ENCODE results near the gene SKIDA1. TPM values are rescaled to one million over a fixed set of nuclear protein-coding genes. Genes with fewer than 3 reads are reported as not detected.

SKIDA1 gene
- total and polyA plus RNA-seq, 11 donors = 0.61 to 5.4 (median 3.1) TPM

DNA sequence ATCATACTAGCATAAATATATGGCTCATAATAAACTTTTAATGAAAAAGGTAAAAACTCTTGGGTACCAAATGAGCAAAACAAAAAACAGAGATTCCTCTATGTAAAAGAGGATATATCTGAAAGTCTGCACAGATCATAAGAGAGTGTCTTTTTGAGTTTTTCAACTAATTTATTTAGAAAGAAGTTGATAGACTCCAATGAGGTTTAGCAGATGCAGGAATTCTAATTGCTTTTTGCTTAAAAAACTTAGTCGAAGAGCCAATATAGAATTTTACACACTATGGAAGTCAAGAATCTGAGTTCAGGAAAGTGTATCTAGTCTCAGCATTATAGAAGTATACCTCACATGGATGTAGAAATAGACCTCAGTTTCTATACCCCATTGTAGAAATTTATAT lies 5.2 kb upstream of the SKIDA1 start:
- H3K4me3 ChIP-seq = peak overlapping the region in 1 of 12 donors; percentile 17
- 0 to 98% (median 68%) methylated on average over 1 of the region's 1 CpG for WGBS, 4 donors
- peak overlapping the region in 10 of 12 donors; percentile 91 to 99 (median 98) for H3K27ac ChIP-seq

GRCh38 chr10:21530168-21530567 lies 4.7 kb upstream of the SKIDA1 start:
- Histone ChIP-seq H3K9me3 (no peaks in the 10 kb centered on the region), H3K36me3 (no peaks in the 10 kb centered on the region), H3K4me1 (peaks cover 0 to 28% (median 13%) of the 10 kb centered on the region in 12 donors), H3K27me3 (no peaks in the 10 kb centered on the region), H3K27ac (peak overlapping the region in 8 of 12 donors; percentile 91 to 99 (median 98)), H3K4me3 (no peak overlapping the region)
- intact Hi-C loops (cut with DNase I) = loop anchor here in 5 of 10 donors (5.0 to 10.0 kb wide), 6 partner anchors 33 to 792 kb away; partner anchors contain the start of genes BMI1 (in 1 of the 5) and DNAJC1 (in 1 of the 5)
- TF ChIP-seq, protein P1, sequence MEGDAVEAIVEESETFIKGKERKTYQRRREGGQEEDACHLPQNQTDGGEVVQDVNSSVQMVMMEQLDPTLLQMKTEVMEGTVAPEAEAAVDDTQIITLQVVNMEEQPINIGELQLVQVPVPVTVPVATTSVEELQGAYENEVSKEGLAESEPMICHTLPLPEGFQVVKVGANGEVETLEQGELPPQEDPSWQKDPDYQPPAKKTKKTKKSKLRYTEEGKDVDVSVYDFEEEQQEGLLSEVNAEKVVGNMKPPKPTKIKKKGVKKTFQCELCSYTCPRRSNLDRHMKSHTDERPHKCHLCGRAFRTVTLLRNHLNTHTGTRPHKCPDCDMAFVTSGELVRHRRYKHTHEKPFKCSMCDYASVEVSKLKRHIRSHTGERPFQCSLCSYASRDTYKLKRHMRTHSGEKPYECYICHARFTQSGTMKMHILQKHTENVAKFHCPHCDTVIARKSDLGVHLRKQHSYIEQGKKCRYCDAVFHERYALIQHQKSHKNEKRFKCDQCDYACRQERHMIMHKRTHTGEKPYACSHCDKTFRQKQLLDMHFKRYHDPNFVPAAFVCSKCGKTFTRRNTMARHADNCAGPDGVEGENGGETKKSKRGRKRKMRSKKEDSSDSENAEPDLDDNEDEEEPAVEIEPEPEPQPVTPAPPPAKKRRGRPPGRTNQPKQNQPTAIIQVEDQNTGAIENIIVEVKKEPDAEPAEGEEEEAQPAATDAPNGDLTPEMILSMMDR (IDR thresholded peaks at IDR 0.05) = no peak
- no peak for TF ChIP-seq POLR2A (IDR thresholded peaks at IDR 0.05)
- no peak for DNase-seq
- ATAC-seq = no peak
- 95 to 100% (median 97%) methylated on average over 1 of the region's 1 CpG for WGBS, 4 donors

More for the DNA sequence above, 5.2 kb upstream of the SKIDA1 start:
- Histone ChIP-seq H3K27me3 (no peaks in the 10 kb centered on the region), H3K4me1 (peaks cover 0 to 33% (median 16%) of the 10 kb centered on the region in 12 donors), H3K36me3 (no peaks in the 10 kb centered on the region), H3K9me3 (no peaks in the 10 kb centered on the region)
- intact Hi-C loops (cut with DNase I) = loop anchor here in 5 of 10 donors (5.0 to 10.0 kb wide), 6 partner anchors 33 to 792 kb away; partner anchors contain the start of genes BMI1 (in 1 of the 5) and DNAJC1 (in 1 of the 5)
- TF ChIP-seq, protein P1 (IDR thresholded peaks at IDR 0.05) = no peak
- TF ChIP-seq POLR2A (IDR thresholded peaks at IDR 0.05) = no peak
- no peak for ATAC-seq
- no peak for DNase-seq

DNA sequence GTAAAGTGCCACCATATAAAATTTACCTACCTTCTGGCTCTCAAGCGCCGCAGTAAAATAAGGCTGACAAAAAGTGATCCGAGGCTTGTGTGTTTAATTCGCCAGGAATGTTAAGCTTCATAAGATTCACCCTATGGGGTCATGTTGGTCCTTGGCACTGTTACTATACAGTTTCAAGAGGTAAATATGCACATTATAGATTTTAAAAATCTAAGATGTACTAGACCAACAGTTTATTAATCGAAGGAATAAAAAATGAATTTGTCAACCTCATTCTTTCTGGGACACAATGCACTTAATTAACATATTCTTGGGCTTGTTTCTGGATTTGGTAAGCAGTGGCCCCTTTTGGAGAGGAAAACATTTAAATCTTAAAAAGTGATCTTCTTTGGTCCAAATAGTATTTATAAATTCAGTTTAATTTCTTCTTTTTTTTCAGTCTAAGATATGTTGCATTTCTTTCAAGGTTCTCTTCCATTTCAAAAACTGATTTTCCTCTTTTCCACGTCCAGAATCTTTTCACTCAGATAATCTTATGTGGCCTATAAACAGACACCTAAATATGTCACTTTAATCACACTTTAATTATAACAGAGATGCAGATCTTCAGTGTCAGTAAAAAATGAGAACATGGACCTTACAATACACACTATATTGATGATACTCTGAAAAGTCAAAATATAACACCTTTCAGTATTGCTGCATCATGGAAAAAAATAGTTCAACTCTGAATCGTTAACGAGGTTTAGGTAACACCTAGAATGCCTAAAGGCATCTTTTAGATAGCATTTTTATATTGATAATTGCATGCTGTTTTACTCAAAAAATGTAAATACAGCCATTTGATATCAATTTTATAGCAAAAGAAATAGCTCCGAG lies 3.8 kb upstream of the SKIDA1 start:
- no peak for DNase-seq
- Histone ChIP-seq H3K27ac (peak overlapping the region in 11 of 12 donors; percentile 95 to 99 (median 99)), H3K4me3 (peak overlapping the region in 7 of 12 donors; percentile 63 to 80 (median 71)), H3K36me3 (no peaks in the 10 kb centered on the region), H3K4me1 (peaks cover 0 to 28% (median 13%) of the 10 kb centered on the region in 12 donors), H3K9me3 (no peaks in the 10 kb centered on the region), H3K27me3 (no peaks in the 10 kb centered on the region)
- no peak for TF ChIP-seq POLR2A (IDR thresholded peaks at IDR 0.05)
- TF ChIP-seq, protein P1 (IDR thresholded peaks at IDR 0.05) = no peak
- WGBS, 4 donors = 76 to 80% (median 78%) methylated on average over 9 of the region's 9 CpGs
- intact Hi-C loops (cut with DNase I) = loop anchor here in 2 of 10 donors (10.0 kb wide), 2 partner anchors 786 to 796 kb away; partner anchors contain the start of genes BMI1 (in 1 of the 2) and COMMD3 (in 1 of the 2)
- ATAC-seq = no peak
